ENCODE results near the gene NOXA1.
"Not testable (repeated sequence)": the region's sequence is repeated elsewhere in the genome, so short reads cannot be mapped to it uniquely, and the experiment has no call there.

NOXA1 gene

GRCh38 chr9:137459601-137460362 lies 36.6 kb downstream of the NOXA1 start:
- FAIRE-seq (no peak), DNase-seq (ENCODE audit: insufficient read length, low spot score) (no peak)
- no peak for TF ChIP-seq POLR2A (IDR thresholded peaks at IDR 0.05; ENCODE audit: low read depth, low read length)

- no peak for TF ChIP-seq POLR2A (IDR thresholded peaks at IDR 0.05; ENCODE audit: low read depth, low read length)
- FAIRE-seq = no peak
- no peak for DNase-seq (ENCODE audit: insufficient read length, low spot score)
These were observed 37.4 kb downstream of the NOXA1 start for GRCh38 chr9:137460363-137461315.

GRCh38 chr9:137461316-137461662 lies 38.1 kb downstream of the NOXA1 start:
- TF ChIP-seq POLR2A (IDR thresholded peaks at IDR 0.05; ENCODE audit: low read depth, low read length) = no peak
- DNase-seq (ENCODE audit: insufficient read length, low spot score) (no peak), FAIRE-seq (no peak)

GRCh38 chr9:137461663-137462395 lies 38.6 kb downstream of the NOXA1 start:
- FAIRE-seq (no peak), DNase-seq (ENCODE audit: insufficient read length, low spot score) (no peak)
- TF ChIP-seq POLR2A (IDR thresholded peaks at IDR 0.05; ENCODE audit: low read depth, low read length) = no peak

GRCh38 chr9:137462396-137462985 lies 39.3 kb downstream of the NOXA1 start:
- TF ChIP-seq POLR2A (IDR thresholded peaks at IDR 0.05; ENCODE audit: low read depth, low read length) = no peak
- DNase-seq (ENCODE audit: insufficient read length, low spot score) (no peak), FAIRE-seq (no peak)

- DNase-seq (ENCODE audit: insufficient read length, low spot score) = no peak
- no peak for FAIRE-seq
These were observed 40.1 kb downstream of the NOXA1 start for GRCh38 chr9:137462986-137463930.

GRCh38 chr9:137463931-137464290 lies 40.7 kb downstream of the NOXA1 start:
- no peak for TF ChIP-seq POLR2A (IDR thresholded peaks at IDR 0.05; ENCODE audit: low read depth, low read length)
- no peak for FAIRE-seq
- no peak for DNase-seq (ENCODE audit: insufficient read length, low spot score)

More at GRCh38 chr9:137462986-137463930, 40.1 kb downstream of the NOXA1 start:
- no peak for TF ChIP-seq POLR2A (IDR thresholded peaks at IDR 0.05; ENCODE audit: low read depth, low read length)

- FAIRE-seq = no peak
- DNase-seq (ENCODE audit: insufficient read length, low spot score) = no peak
- TF ChIP-seq POLR2A (IDR thresholded peaks at IDR 0.05; ENCODE audit: low read depth, low read length) = no peak
These were observed 41.3 kb downstream of the NOXA1 start for GRCh38 chr9:137464291-137464999.

GRCh38 chr9:137465000-137465719 lies 42.0 kb downstream of the NOXA1 start:
- no peak for DNase-seq (ENCODE audit: insufficient read length, low spot score)
- no peak for TF ChIP-seq POLR2A (IDR thresholded peaks at IDR 0.05; ENCODE audit: low read depth, low read length)
- FAIRE-seq = no peak

GRCh38 chr9:137465720-137466388 lies 42.7 kb downstream of the NOXA1 start:
- DNase-seq (ENCODE audit: insufficient read length, low spot score) (no peak), FAIRE-seq (no peak)
- no peak for TF ChIP-seq POLR2A (IDR thresholded peaks at IDR 0.05; ENCODE audit: low read depth, low read length)

- DNase-seq (ENCODE audit: insufficient read length, low spot score); FAIRE-seq: not testable (repeated sequence)
These were observed 43.3 kb downstream of the NOXA1 start for GRCh38 chr9:137466389-137467085.
